Heart left ventricle (tissue), 13 donors: ENCODE measurements around the gene PTS.

Source experiments
- CTCF ChIP-seq, 12 donors: fragments of 200-600 bp; sonication (generic) in 4 of 12; IDR thresholded peaks; one replicate each; pipeline versions ENCODE4 v1.5.0 to v1.8.0; 2018 to 2022; ENCODE audit warnings: antibody characterized with exemption in 12 of 12, mild to moderate bottlenecking in 5 of 12
- POLR2A ChIP-seq, 2 donors: fragments of 450-650 bp; IDR thresholded peaks; one replicate each; pipeline ENCODE4 v1.6.1; 2017; ENCODE audit warnings: antibody characterized with exemption in 2 of 2, mild to moderate bottlenecking in 2 of 2, moderate library complexity in 2 of 2
- donor health status: ischemic (EF 13 %, LVEDD 7.1; RV severe dilation, severe dysfunction).
- donor health status: DM: no; HTN: yes; CAD: no.
- donor health status: DM: no; HTN: no; CAD: no.
- donor health status: ischemic (EF 25% LVEDD 6.9; RV normal size, moderate dysfunction).
- donor health status: ischemic (EF 25% LVEDD 5.7; RV mildly dilated, moderate dysfunction).
- donor health status: ischemic (EF 35%, LVEDD 5.7; RV mildly dilated, moderate dysfunction).
- donor health status: nonischemic (EF 11% LVEDD 7.7; RV severe dilation, severe dysfunction).
- donor health status: DM: yes; HTN: yes; CAD: no.
- donor health status: PGD.
- donor health status: ischemic (EF 29% LVEDD 5.4; RV normal size, mild dysfunction).
- donor health status: nonischemic (EF 23%, LVEDD 6.1; RV moderate dilation, normal function).

GRCh38 chr11:112228706-112229105 lies 2.5 kb downstream of the PTS start:
- no peak for TF ChIP-seq CTCF (IDR thresholded peaks at IDR 0.05)
- TF ChIP-seq POLR2A (IDR thresholded peaks at IDR 0.05), result no peak
